Upper lobe of right lung (tissue), 1 donor: Measurements from ENCODE around the gene RDH12. TPM values are rescaled to one million over a fixed set of nuclear protein-coding genes. Genes with fewer than 3 reads are reported as not detected.

Experiments used
- ATAC-seq: fragments of 200-7000 bp; cut with Tn5 transposase; one replicate; pipeline ENCODE4 v1.9.1; 2020; ENCODE audit warnings: mild to moderate bottlenecking, moderate library complexity
- DNase-seq: peaks from one replicate; pipeline ENCODE4 v3.0.0-alpha.2; 2020
- H3K27ac ChIP-seq: fragments of 200-600 bp; one replicate; pipeline ENCODE4 v1.8.0; 2022
- H3K27me3 ChIP-seq: fragments of 200-600 bp; one replicate; pipeline ENCODE4 v1.8.0; 2022; ENCODE audit warnings: mild to moderate bottlenecking
- H3K36me3 ChIP-seq: fragments of 200-600 bp; one replicate; pipeline ENCODE4 v1.8.0; 2022
- H3K4me1 ChIP-seq: fragments of 200-600 bp; one replicate; pipeline ENCODE4 v1.8.0; 2022
- H3K4me3 ChIP-seq: fragments of 200-600 bp; one replicate; pipeline ENCODE4 v1.8.0; 2022; ENCODE audit warnings: mild to moderate bottlenecking
- H3K9me3 ChIP-seq: fragments of 200-600 bp; one replicate; pipeline ENCODE4 v1.8.0; 2022
- intact Hi-C: fragments of 100-400 bp; cut with DNase I; formaldehyde crosslinking; loops from one replicate; pipeline ENCODE4 v1.11.0; 2022
- total RNA-seq: library from RNA; stranded (reverse); fragmentation: NEBNext Ultra II Directional; extraction: Animal tissue kit (Norgen Biotek cat#: 25700); gene quantifications from one replicate; pipeline ENCODE4 v1.2.1, GENCODE V29; 2021
- TF ChIP-seq, protein P1 (sequence below): fragments of 200-600 bp; IDR thresholded peaks from one replicate; pipeline ENCODE4 v1.8.0; 2022; ENCODE audit warnings: antibody characterized with exemption
- donor health status: DM: no; HTN: yes; CAD: no; lungs with severe emphysema.

Gene RDH12
- total RNA-seq, 1 donor from 2014 or later: 0.20 TPM

- no peak for DNase-seq
- intact Hi-C loops: no loop called here
- Histone ChIP-seq H3K36me3 (no peaks in the 10 kb centered on the region), H3K4me3 (no peak overlapping the region), H3K27ac (no peak overlapping the region), H3K9me3 (no peaks in the 10 kb centered on the region), H3K27me3 (peaks cover 6% of the 10 kb centered on the region), H3K4me1 (no peaks in the 10 kb centered on the region)
- ATAC-seq: no peak
- TF ChIP-seq, protein P1, sequence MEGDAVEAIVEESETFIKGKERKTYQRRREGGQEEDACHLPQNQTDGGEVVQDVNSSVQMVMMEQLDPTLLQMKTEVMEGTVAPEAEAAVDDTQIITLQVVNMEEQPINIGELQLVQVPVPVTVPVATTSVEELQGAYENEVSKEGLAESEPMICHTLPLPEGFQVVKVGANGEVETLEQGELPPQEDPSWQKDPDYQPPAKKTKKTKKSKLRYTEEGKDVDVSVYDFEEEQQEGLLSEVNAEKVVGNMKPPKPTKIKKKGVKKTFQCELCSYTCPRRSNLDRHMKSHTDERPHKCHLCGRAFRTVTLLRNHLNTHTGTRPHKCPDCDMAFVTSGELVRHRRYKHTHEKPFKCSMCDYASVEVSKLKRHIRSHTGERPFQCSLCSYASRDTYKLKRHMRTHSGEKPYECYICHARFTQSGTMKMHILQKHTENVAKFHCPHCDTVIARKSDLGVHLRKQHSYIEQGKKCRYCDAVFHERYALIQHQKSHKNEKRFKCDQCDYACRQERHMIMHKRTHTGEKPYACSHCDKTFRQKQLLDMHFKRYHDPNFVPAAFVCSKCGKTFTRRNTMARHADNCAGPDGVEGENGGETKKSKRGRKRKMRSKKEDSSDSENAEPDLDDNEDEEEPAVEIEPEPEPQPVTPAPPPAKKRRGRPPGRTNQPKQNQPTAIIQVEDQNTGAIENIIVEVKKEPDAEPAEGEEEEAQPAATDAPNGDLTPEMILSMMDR: no peak
Observed at GRCh38 chr14:67719866-67720265, 18.2 kb downstream of the RDH12 start.

GRCh38 chr14:67721875-67722274, 20.2 kb downstream of the RDH12 start:
- ATAC-seq: no peak
- no peak overlapping the region for H3K4me3 ChIP-seq
- intact Hi-C loops: no loop called here
- DNase-seq: no peak
- H3K27ac ChIP-seq: no peak overlapping the region
- peaks cover 6% of the 10 kb centered on the region for H3K27me3 ChIP-seq
- no peaks in the 10 kb centered on the region for H3K4me1 ChIP-seq
- TF ChIP-seq, protein P1: no peak
- H3K9me3 ChIP-seq: no peaks in the 10 kb centered on the region
- H3K36me3 ChIP-seq: no peaks in the 10 kb centered on the region

DNA sequence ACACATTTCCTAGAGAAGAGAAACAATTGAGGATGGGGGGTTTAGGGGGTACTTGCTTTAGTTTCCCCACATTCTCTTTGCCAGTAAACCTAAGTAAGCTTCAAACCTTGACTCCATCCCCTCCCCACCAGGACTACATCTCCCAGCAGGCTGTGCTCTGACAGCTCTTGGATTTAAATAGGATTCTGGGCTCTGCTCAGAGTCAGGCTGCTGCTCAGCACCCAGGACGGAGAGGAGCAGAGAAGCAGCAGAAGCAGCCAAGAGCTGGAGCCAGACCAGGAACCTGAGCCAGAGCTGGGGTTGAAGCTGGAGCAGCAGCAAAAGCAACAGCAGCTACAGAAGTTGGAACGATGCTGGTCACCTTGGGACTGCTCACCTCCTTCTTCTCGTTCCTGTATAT, 20.6 kb downstream of the RDH12 start:
- Histone ChIP-seq H3K36me3 (no peaks in the 10 kb centered on the region), H3K27ac (no peak overlapping the region), H3K4me1 (no peaks in the 10 kb centered on the region), H3K9me3 (no peaks in the 10 kb centered on the region), H3K4me3 (no peak overlapping the region), H3K27me3 (peaks cover 6% of the 10 kb centered on the region)
- ATAC-seq: peak; percentile 22
- TF ChIP-seq, protein P1: no peak
- intact Hi-C loops: no loop called here
- DNase-seq: no peak

DNA sequence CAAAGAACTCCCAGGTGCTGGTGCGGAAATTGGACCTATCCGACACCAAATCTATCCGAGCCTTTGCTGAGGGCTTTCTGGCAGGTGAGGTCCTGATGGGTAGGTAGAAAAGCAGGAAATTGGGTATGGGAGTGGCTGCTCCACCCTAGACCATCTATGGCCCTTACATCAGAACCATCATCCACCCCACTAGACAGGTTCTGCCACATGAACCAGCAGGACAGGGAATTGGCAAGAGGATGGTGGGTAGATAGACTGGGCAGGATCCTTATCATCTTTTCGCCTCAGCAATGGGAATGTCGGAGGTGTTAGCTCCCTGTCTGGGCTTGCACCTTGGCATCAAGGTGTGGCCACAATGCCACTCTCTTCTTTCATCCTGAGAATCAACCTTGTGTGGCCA, 23.5 kb downstream of the RDH12 start:
- no peak overlapping the region for H3K27ac ChIP-seq
- no peak overlapping the region for H3K4me3 ChIP-seq
- no peaks in the 10 kb centered on the region for H3K4me1 ChIP-seq
- peaks cover 6% of the 10 kb centered on the region for H3K27me3 ChIP-seq
- H3K36me3 ChIP-seq: no peaks in the 10 kb centered on the region
- ATAC-seq: no peak
- intact Hi-C loops: no loop called here
- DNase-seq: no peak
- TF ChIP-seq, protein P1: no peak
- H3K9me3 ChIP-seq: no peaks in the 10 kb centered on the region

GRCh38 chr14:67727361-67727760, 25.7 kb downstream of the RDH12 start:
- no peaks in the 10 kb centered on the region for H3K4me1 ChIP-seq
- H3K27me3 ChIP-seq: peaks cover 6% of the 10 kb centered on the region
- no peaks in the 10 kb centered on the region for H3K36me3 ChIP-seq
- DNase-seq (no peak), ATAC-seq (no peak)
- intact Hi-C loops: no loop called here
- H3K4me3 ChIP-seq: no peak overlapping the region
- H3K9me3 ChIP-seq: no peaks in the 10 kb centered on the region
- TF ChIP-seq, protein P1: no peak
- H3K27ac ChIP-seq: no peak overlapping the region

DNA sequence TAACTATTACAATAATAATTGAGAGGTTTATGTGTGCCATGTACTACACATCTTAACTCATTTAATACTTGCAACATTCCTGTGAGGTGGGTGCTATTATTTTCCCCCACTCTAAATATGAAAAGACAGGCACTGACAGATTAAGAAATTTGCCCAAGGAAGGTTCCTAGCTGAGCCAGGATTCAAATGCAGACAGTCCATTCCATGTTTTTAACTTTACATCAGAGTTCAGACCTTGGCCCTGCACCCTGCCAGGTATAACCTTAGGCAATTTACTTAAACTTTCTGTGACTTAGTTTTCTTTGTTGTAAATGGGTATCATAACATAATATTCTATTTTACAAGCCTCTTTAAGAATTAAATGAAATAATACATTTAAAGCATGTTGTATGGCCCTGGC, 26.6 kb downstream of the RDH12 start:
- intact Hi-C loops: no loop called here
- Histone ChIP-seq H3K4me3 (no peak overlapping the region), H3K9me3 (no peaks in the 10 kb centered on the region), H3K4me1 (no peaks in the 10 kb centered on the region), H3K27me3 (peaks cover 6% of the 10 kb centered on the region), H3K27ac (no peak overlapping the region), H3K36me3 (no peaks in the 10 kb centered on the region)
- ATAC-seq (no peak), DNase-seq (no peak)
- TF ChIP-seq, protein P1: no peak
